Hindlimb muscle (tissue), 1 donor: ENCODE measurements around the gene OR51A7. TPM values are rescaled to one million over a fixed set of nuclear protein-coding genes. Genes with fewer than 3 reads are reported as not detected.
"Not testable (repeated sequence)": the region's sequence is repeated elsewhere in the genome, so short reads cannot be mapped to it uniquely, and the experiment has no call there.

Experiments used
- DNase-seq: peaks from one replicate; pipeline ENCODE4 v3.0.0-alpha.2; 2013
- polyA plus RNA-seq: library from polyadenylated mRNA; unstranded; fragments of 120-200 nt; gene quantifications from one replicate; pipeline ENCODE4 v1.2.1, GENCODE V29; 2013; ENCODE audit not compliant: insufficient read length

The OR51A7 gene
- not detected for polyA plus RNA-seq

- no peak for DNase-seq
These were observed at the start of gene OR51A7 for GRCh38 chr11:4903484-4903883. Gene OR51A7, plus strand, starts transcription at chr11:4903783. Its CDS starts 3,587 bp downstream, at chr11:4907370.

GRCh38 chr11:4854286-4854685 is 49.3 kb upstream of the OR51A7 start:
- DNase-seq = not testable (repeated sequence)

- no peak for DNase-seq
These were observed 40.9 kb upstream of the OR51A7 start for GRCh38 chr11:4862447-4863236.

GRCh38 chr11:4863876-4864275 is 39.7 kb upstream of the OR51A7 start:
- DNase-seq = no peak

GRCh38 chr11:4865855-4866254 is 37.7 kb upstream of the OR51A7 start:
- DNase-seq = no peak

GRCh38 chr11:4881188-4881587 is 22.4 kb upstream of the OR51A7 start:
- no peak for DNase-seq

- no peak for DNase-seq
These were observed 21.6 kb upstream of the OR51A7 start, which contains the start of gene OR51T1 for GRCh38 chr11:4881860-4882500. Gene OR51T1, plus strand, starts transcription at chr11:4881900. Its CDS starts 0 bp downstream, at chr11:4881900.

GRCh38 chr11:4882543-4882942 is 21.0 kb upstream of the OR51A7 start:
- no peak for DNase-seq

GRCh38 chr11:4884361-4884760 is 19.2 kb upstream of the OR51A7 start:
- DNase-seq = peak; percentile 21

- DNase-seq = no peak
These were observed 17.4 kb upstream of the OR51A7 start for GRCh38 chr11:4886186-4886585.

GRCh38 chr11:4887591-4887990 is 16.0 kb upstream of the OR51A7 start:
- no peak for DNase-seq

GRCh38 chr11:4890279-4890678 is 13.3 kb upstream of the OR51A7 start:
- no peak for DNase-seq

GRCh38 chr11:4891996-4892640 is 11.5 kb upstream of the OR51A7 start:
- DNase-seq = peak; percentile 19

- DNase-seq = no peak
These were observed 13.0 kb downstream of the OR51A7 start for GRCh38 chr11:4916581-4916980.

- no peak for DNase-seq
These were observed 15.7 kb downstream of the OR51A7 start, which contains the start of gene OR51G2 for GRCh38 chr11:4919250-4919649. Gene OR51G2, minus strand, starts transcription at chr11:4919350. Its CDS starts 3,687 bp downstream, at chr11:4915663.

GRCh38 chr11:4921796-4922195 is 18.2 kb downstream of the OR51A7 start:
- no peak for DNase-seq

- DNase-seq = no peak
These were observed 18.7 kb downstream of the OR51A7 start for GRCh38 chr11:4922304-4922703.

GRCh38 chr11:4924239-4924638 is 20.7 kb downstream of the OR51A7 start, which contains the start of gene OR51G1:
Gene OR51G1, minus strand, starts transcription at chr11:4924339. Its CDS starts 0 bp downstream, at chr11:4924339.
- no peak for DNase-seq

GRCh38 chr11:4926608-4927007 is 23.0 kb downstream of the OR51A7 start:
- DNase-seq = no peak

GRCh38 chr11:4932751-4933150 is 29.2 kb downstream of the OR51A7 start:
- DNase-seq = no peak

- DNase-seq = no peak
These were observed 33.2 kb downstream of the OR51A7 start for GRCh38 chr11:4936745-4937144.

- DNase-seq = no peak
These were observed 43.9 kb downstream of the OR51A7 start, which contains the start of gene OR51A4 for GRCh38 chr11:4947505-4947904. Gene OR51A4, minus strand, starts transcription at chr11:4947605. Its CDS starts 505 bp downstream, at chr11:4947100.

GRCh38 chr11:4955613-4956012 is 52.0 kb downstream of the OR51A7 start, which contains the start of gene OR51A2:
Gene OR51A2, minus strand, starts transcription at chr11:4955713. Its CDS starts 0 bp downstream, at chr11:4955713.
- DNase-seq = not testable (repeated sequence)
